GM23338 (cell line): ENCODE results near the gene ERF.

Experiments used
- CREB1 ChIP-seq: fragments of 250-450 bp; sonication (Bioruptor Pico); IDR thresholded peaks from 2 replicates; pipeline ENCODE4 v1.5.0; 2020; ENCODE audit warnings: low read depth, mild to moderate bottlenecking, moderate library complexity
- CTCF ChIP-seq, 2 experiments: fragments of 200-600 bp in 1 of 2; sonication (generic) in 1 of 2; conservative IDR thresholded peaks; 2 replicates each; pipeline versions ENCODE4 v1.5.1 to v1.6.1; 2016 to 2017; ENCODE audit warnings: antibody characterized with exemption in 2 of 2, low read depth in 2 of 2, mild to moderate bottlenecking in 2 of 2, moderate library complexity in 1 of 2
- EZH2 ChIP-seq: fragments of 200-600 bp; sonication (generic); IDR thresholded peaks from one replicate; pipeline ENCODE4 v1.8.0; 2017; ENCODE audit warnings: antibody characterized with exemption, mild to moderate bottlenecking, low read depth; ENCODE audit not compliant: unreplicated experiment
- EZH2phosphoT487 ChIP-seq: fragments of 200-600 bp; sonication (generic); IDR thresholded peaks from one replicate; pipeline ENCODE4 v1.8.1; 2018; ENCODE audit warnings: antibody characterized with exemption; ENCODE audit not compliant: unreplicated experiment
- JUNB ChIP-seq: IDR thresholded peaks from one replicate; pipeline ENCODE4 v1.6.1; 2016; ENCODE audit warnings: antibody characterized with exemption; ENCODE audit not compliant: unreplicated experiment
- NANOG ChIP-seq: IDR thresholded peaks from 2 replicates; pipeline ENCODE4 v1.6.1; 2016; ENCODE audit warnings: antibody characterized with exemption, borderline replicate concordance
- POLR2AphosphoS5 ChIP-seq: IDR thresholded peaks from 2 replicates; pipeline ENCODE4 v1.6.1; 2016; ENCODE audit warnings: antibody characterized with exemption, low read depth
- REST ChIP-seq: IDR thresholded peaks from one replicate; pipeline ENCODE4 v1.6.1; 2018; ENCODE audit warnings: antibody characterized with exemption; ENCODE audit not compliant: unreplicated experiment

GRCh38 chr19:42233106-42233505 lies 21.8 kb downstream of the ERF start:
- TF ChIP-seq EZH2, result no peak
- TF ChIP-seq CTCF (conservative IDR thresholded peaks at IDR 0.05; ENCODE audit: low read depth in 2 of 2), result no peak
- TF ChIP-seq REST, result no peak
- no peak for TF ChIP-seq POLR2AphosphoS5
- no peak for TF ChIP-seq EZH2phosphoT487
- no peak for TF ChIP-seq CREB1 (CRISPR knock-in tag)
- no peak for TF ChIP-seq JUNB
- no peak for TF ChIP-seq NANOG
